Vagina (tissue), 2 donors: ENCODE measurements around the gene SHANK3.

Experiments used
- CTCF ChIP-seq, 3 experiments: fragments of 450-650 bp in 2 of 3; fragments of 200-600 bp in 1 of 3; sonication (generic) in 1 of 3; IDR thresholded peaks; one replicate each; pipeline ENCODE4 v1.5.1; 2017 to 2019; ENCODE audit warnings: antibody characterized with exemption in 3 of 3, mild to moderate bottlenecking in 2 of 3, moderate library complexity in 2 of 3
- POLR2A ChIP-seq, 2 donors: fragments of 450-650 bp; IDR thresholded peaks; one replicate each; pipeline ENCODE4 v1.6.1; 2017; ENCODE audit warnings: antibody characterized with exemption in 2 of 2, mild to moderate bottlenecking in 2 of 2, moderate library complexity in 2 of 2

- TF ChIP-seq CTCF (IDR thresholded peaks at IDR 0.05) (no peak), POLR2A (IDR thresholded peaks at IDR 0.05) (no peak)
These were observed 46.2 kb upstream of the SHANK3 start for GRCh38 chr22:50626314-50626849.
